HG03571 (cell line): ENCODE measurements around the gene RERE.
"Not testable (repeated sequence)": the region's sequence is repeated elsewhere in the genome, so short reads cannot be mapped to it uniquely, and the experiment has no call there.

Experiments used
- ATAC-seq: cut with Tn5 transposase; IDR thresholded peaks from one replicate; pipeline ENCODE4 v1.9.1; 2021; ENCODE audit not compliant: unreplicated experiment

The RERE gene

GRCh38 chr1:8646189-8646588 is 171.3 kb downstream of the RERE start:
- no peak for ATAC-seq

- ATAC-seq, result peak; percentile 75
Measured at GRCh38 chr1:8643542-8644536, 173.6 kb downstream of the RERE start.

DNA sequence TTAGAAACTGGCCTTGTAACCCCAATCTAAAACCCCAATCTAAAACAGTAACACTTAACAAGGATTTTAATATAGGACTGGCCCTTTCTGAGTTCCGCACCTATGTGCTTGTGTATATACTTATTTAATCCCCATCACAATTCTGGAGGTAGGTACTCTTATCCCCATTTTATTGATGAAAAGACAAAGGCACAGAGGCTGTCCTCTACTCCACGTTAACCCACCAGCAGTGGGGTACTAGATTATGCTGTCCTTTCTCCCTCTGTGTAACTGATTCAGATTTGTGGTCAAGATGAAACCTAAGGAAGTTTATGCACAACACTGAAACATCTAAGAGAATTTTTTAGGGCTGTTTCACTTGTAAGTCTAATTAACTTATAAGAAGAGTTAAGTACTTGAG is 175.3 kb downstream of the RERE start:
- no peak for ATAC-seq

DNA sequence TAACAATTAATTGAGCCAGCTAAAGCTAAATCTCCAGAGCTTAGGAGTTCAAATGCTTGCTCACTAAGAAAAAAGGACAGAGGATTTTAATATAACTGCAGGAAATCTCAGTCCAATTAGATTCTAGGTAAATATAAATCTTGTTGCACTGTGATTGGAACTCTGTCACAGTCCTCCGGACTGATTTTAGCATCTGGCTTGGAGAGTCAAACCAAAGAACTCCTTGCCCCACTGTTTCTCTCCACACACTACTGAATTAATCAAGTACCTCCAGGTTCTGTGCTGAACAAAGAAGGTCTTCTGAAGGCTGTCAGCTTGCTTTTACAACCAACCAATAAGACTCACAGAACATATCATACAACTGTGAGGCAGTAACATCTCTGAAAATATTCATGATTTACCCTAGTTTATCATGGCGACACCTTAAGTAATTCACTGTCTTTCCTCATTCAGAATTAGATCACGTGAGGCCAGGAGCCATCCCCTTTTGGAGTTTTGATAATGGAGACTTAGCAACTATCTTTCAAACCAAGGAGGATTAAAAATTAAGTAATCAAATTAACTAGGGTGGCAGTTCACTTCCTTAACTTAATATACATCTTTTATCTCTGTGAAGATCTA is 176.0 kb downstream of the RERE start:
- ATAC-seq, result no peak

- no peak for ATAC-seq
Measured at GRCh38 chr1:8640950-8641349, 176.5 kb downstream of the RERE start.

GRCh38 chr1:8639148-8639547 is 178.3 kb downstream of the RERE start:
- no peak for ATAC-seq

DNA sequence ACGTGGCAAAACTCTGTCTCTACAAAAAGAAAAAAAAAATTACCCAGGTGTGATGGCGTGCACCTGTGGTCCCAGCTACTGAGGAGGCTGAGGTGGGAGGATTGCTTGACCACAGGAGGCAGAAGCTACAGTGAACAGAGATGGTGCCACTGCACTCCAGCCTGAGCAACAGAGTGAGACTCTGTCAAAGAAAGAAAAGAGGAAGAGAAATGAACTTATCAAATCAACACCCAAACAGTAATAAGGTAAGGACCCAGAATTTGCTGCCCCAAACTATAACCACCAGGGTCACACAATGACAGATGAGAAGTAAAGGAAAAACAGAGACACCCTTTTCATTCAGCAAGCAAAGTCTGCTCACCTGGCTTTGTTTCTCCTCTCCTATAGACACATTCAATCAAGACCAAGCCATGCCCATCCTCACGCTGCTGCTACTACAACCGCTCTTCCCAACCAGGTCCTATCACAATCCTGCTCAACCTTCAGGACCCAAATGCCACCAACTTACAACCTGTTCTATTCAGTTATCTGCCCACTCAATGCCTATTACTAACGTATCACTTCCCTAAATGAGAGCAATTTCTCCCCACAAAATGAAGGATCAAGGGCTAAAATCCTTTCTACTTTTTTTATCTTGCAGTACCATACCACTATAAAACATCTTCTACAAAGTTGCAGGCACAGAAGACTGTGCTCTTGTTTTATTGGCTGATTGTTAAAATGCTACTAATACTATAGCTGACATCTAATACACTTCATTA is 183.5 kb downstream of the RERE start:
- no peak for ATAC-seq

- no peak for ATAC-seq
Measured at GRCh38 chr1:8632102-8632501, 185.3 kb downstream of the RERE start.

GRCh38 chr1:8631163-8631562 is 186.3 kb downstream of the RERE start:
- ATAC-seq, result no peak

- peak; percentile 59 for ATAC-seq
Measured at GRCh38 chr1:8629241-8630091, 188.0 kb downstream of the RERE start.

- ATAC-seq, result no peak
Measured at GRCh38 chr1:8628606-8629005, 188.8 kb downstream of the RERE start.

- ATAC-seq, result no peak
Measured at GRCh38 chr1:8627728-8628127, 189.7 kb downstream of the RERE start.

- no peak for ATAC-seq
Measured at GRCh38 chr1:8625981-8626898, 191.2 kb downstream of the RERE start.

DNA sequence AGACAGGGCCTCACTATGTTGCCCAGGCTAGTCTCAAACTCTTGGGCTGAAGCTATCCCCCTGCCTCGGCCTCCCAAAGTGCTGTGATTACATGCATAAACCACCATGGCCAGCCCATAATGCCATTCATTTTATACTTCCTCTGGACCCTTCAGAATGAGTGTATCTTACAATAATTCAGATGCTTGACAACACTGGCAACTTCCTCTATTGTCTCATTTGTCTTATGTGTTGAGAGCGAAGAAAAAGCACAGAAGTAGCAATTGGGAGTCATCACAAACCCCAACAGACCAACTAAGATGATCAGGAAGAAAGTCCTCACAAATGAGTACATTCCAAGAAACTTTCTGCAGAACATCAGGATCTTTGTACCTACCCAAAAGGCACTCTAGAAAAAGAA is 191.9 kb downstream of the RERE start:
- ATAC-seq, result no peak

- ATAC-seq, result not testable (repeated sequence)
Measured at GRCh38 chr1:8623651-8624192, 193.7 kb downstream of the RERE start.

DNA sequence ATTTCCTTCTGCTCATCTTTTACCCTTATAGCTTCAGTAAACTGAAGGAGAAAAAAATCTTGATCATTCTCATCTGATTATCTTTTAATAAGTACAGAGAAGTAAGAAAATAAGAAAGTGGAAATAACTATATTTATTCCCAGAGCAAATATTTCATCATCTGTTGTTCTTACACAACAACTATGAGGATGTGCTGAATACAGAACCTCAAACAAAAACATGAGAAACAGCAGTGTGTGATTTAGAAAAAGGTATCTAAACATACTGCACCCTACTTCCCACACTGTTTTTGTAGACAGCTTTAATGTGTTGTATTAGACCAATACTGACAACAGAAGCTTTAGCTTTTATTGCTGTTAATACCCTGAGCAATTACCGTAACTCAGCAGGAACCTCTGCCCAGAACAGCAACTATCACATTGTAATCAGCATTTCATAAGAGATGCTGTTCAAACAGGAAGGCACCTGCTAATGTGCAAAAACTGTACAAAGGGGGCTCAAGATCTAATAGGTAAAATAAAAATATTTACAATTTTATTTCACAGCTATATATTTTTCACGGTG is 195.6 kb downstream of the RERE start:
- not testable (repeated sequence) for ATAC-seq

GRCh38 chr1:8621034-8621582 is 196.3 kb downstream of the RERE start:
- ATAC-seq, result not testable (repeated sequence)

- not testable (repeated sequence) for ATAC-seq
Measured at GRCh38 chr1:8619917-8620502, 197.4 kb downstream of the RERE start.
